ENCODE results near the gene CLCNKB. TPM values are rescaled to one million over a fixed set of nuclear protein-coding genes. Genes with fewer than 3 reads are reported as not detected.

The CLCNKB gene
- total RNA-seq, 1 donor from 2014 or later, result 3.0 TPM

GRCh38 chr1:16092923-16093511 is 49.4 kb downstream of the CLCNKB start:
- H3K27ac Mint-ChIP-seq, result no peak overlapping the region
- H3K27me3 Mint-ChIP-seq (ENCODE audit: low read depth), result no peaks in the 10 kb centered on the region
- no peak overlapping the region for H3K4me3 Mint-ChIP-seq
- no peak for DNase-seq (ENCODE audit: low spot score in 2 of 2, unreplicated experiment in 2 of 2)
- H3K9me3 Mint-ChIP-seq, result no peaks in the 10 kb centered on the region
- H3K36me3 Mint-ChIP-seq, result no peaks in the 10 kb centered on the region
- peaks cover 13% of the 10 kb centered on the region for H3K4me1 Mint-ChIP-seq
- no peak for TF ChIP-seq CTCF (IDR thresholded peaks at IDR 0.05; ENCODE audit: unreplicated experiment)

GRCh38 chr1:16093611-16094010 is 50.0 kb downstream of the CLCNKB start:
- no peak for DNase-seq (ENCODE audit: low spot score in 2 of 2, unreplicated experiment in 2 of 2)
- Mint-ChIP-seq H3K9me3 (no peaks in the 10 kb centered on the region), H3K27me3 (ENCODE audit: low read depth) (no peaks in the 10 kb centered on the region), H3K36me3 (no peaks in the 10 kb centered on the region), H3K4me1 (peaks cover 10% of the 10 kb centered on the region), H3K4me3 (no peak overlapping the region), H3K27ac (peak overlapping the region; percentile 22)
- no peak for TF ChIP-seq CTCF (IDR thresholded peaks at IDR 0.05; ENCODE audit: unreplicated experiment)

- no peak for DNase-seq (ENCODE audit: low spot score in 2 of 2, unreplicated experiment in 2 of 2)
- TF ChIP-seq CTCF (IDR thresholded peaks at IDR 0.05; ENCODE audit: unreplicated experiment), result no peak
- no peak overlapping the region for H3K4me3 Mint-ChIP-seq
- H3K4me1 Mint-ChIP-seq, result peaks cover 13% of the 10 kb centered on the region
- no peak overlapping the region for H3K27ac Mint-ChIP-seq
- no peaks in the 10 kb centered on the region for H3K9me3 Mint-ChIP-seq
- H3K36me3 Mint-ChIP-seq, result no peaks in the 10 kb centered on the region
- H3K27me3 Mint-ChIP-seq (ENCODE audit: low read depth), result no peaks in the 10 kb centered on the region
These were observed 51.0 kb downstream of the CLCNKB start for GRCh38 chr1:16094453-16095158.

GRCh38 chr1:16095447-16095846 is 51.9 kb downstream of the CLCNKB start:
- Mint-ChIP-seq H3K27ac (no peak overlapping the region), H3K36me3 (no peaks in the 10 kb centered on the region), H3K4me3 (no peak overlapping the region), H3K4me1 (peaks cover 16% of the 10 kb centered on the region), H3K9me3 (no peaks in the 10 kb centered on the region), H3K27me3 (ENCODE audit: low read depth) (no peaks in the 10 kb centered on the region)
- no peak for TF ChIP-seq CTCF (IDR thresholded peaks at IDR 0.05; ENCODE audit: unreplicated experiment)
- no peak for DNase-seq (ENCODE audit: low spot score in 2 of 2, unreplicated experiment in 2 of 2)

GRCh38 chr1:16099412-16099811 is 55.8 kb downstream of the CLCNKB start:
- Mint-ChIP-seq H3K36me3 (no peaks in the 10 kb centered on the region), H3K27ac (no peak overlapping the region), H3K4me3 (no peak overlapping the region), H3K9me3 (peaks cover 7% of the 10 kb centered on the region), H3K4me1 (peaks cover 19% of the 10 kb centered on the region), H3K27me3 (ENCODE audit: low read depth) (no peaks in the 10 kb centered on the region)
- TF ChIP-seq CTCF (IDR thresholded peaks at IDR 0.05; ENCODE audit: unreplicated experiment), result no peak
- DNase-seq (ENCODE audit: low spot score in 2 of 2, unreplicated experiment in 2 of 2), result no peak

All from mesothelial cell of epicardium (in vitro differentiated cells).